ENCODE data around the gene NDC1.
"Not testable (repeated sequence)": the region's sequence is repeated elsewhere in the genome, so short reads cannot be mapped to it uniquely, and the experiment has no call there.

The NDC1 gene

DNA sequence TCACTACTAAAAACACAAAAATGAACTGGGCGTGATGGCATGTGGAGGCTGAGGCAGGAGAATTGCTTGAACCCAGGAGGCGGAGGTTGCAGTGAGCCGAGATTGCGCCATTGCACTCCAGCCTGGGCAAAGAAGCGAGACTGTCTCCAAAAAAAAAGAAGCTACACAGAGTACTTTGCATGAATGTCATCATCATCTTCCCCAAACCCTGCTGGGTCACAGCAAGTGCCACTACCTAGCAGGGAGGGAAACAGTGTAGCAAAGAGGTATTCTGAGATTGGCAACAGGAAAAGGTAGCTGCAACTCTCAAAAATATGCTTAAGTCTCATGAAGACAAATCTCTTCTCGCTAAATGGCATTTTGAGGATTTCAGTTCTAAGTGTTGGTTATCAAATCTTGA, 12.8 kb downstream of the NDC1 start:
- DNase-seq: no peak

DNA sequence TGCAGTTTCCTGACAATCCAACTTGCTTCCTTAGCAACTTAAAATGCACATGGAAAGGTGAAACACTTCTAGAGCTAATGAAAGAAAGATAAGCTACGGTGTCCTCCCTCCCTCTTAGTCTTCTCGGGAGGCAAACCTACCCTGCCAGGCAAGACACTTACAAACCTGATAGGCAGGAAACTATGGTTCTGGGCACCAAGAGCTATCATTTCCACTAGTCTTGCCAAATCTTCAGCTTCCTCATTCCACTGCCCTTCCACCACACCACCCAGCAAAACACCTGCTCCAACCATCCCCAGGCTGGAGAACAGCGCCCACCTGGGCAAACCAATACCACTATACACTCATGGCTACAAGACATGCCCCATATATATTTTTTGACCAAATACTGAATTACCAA, 15.2 kb downstream of the NDC1 start:
- DNase-seq: no peak

- DNase-seq: no peak
Observed at GRCh38 chr1:53821380-53821779, 16.7 kb downstream of the NDC1 start.

DNA sequence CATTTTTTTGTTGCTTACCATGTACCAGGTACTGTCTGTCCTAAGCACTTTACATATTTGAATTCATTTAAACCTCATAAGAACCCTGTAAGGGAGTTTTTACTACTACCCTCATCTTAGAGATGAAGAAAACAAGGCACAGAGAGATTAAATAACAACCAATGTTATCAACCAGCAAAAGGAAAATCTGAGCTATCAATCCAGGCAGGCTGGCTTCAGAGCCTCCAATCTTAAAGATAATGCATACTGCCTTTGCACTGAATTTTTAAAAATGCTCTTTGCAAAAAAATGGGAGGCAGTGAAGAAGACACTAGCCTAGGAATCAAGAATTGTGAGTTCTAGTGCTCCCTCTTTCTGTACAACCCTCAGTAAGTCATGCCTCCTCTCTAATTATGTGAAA, 18.7 kb downstream of the NDC1 start:
- DNase-seq: no peak

DNA sequence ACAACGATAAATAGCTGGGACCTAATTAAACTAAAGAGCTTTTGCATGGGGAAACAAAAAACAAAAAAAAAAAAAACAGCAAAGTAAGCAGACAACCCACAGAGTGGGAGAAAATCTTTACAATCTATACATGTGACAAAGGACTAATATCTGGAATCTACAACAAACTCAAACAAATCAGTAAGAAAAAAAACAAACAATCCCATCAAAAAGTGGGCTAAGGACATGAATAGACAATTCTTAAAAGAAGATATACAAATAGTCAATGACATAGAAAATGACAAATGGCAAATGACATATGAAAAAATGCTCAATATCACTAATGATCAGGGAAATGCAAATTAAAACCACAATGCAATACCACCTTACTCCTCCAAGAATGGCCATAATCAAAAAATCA, 21.5 kb downstream of the NDC1 start:
- DNase-seq: not testable (repeated sequence)

GRCh38 chr1:53815484-53815883, 22.6 kb downstream of the NDC1 start:
- not testable (repeated sequence) for DNase-seq

GRCh38 chr1:53811414-53811851, 26.7 kb downstream of the NDC1 start:
- no peak for DNase-seq

GRCh38 chr1:53810497-53810896, 27.6 kb downstream of the NDC1 start:
- DNase-seq: no peak

GRCh38 chr1:53810007-53810406, 28.1 kb downstream of the NDC1 start:
- no peak for DNase-seq

DNA sequence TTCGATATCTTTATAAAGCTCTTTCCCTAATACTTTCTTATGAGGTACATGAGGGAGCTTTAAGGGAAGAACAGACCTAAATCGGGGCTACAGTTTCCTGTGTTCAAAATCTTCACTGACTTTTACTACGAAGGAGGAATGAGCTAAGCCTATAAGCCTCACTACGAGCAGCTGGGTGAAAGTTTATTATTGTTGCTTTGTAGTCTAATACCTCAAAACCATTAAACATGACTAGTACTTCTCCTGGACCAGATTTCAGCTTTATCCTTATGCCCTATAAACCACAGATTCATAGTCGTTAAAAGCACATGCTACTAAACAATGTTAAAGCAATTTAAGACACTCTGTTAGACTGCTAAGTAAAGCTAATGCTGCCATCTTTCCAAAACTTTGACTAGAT, 30.2 kb downstream of the NDC1 start:
- no peak for DNase-seq

DNA sequence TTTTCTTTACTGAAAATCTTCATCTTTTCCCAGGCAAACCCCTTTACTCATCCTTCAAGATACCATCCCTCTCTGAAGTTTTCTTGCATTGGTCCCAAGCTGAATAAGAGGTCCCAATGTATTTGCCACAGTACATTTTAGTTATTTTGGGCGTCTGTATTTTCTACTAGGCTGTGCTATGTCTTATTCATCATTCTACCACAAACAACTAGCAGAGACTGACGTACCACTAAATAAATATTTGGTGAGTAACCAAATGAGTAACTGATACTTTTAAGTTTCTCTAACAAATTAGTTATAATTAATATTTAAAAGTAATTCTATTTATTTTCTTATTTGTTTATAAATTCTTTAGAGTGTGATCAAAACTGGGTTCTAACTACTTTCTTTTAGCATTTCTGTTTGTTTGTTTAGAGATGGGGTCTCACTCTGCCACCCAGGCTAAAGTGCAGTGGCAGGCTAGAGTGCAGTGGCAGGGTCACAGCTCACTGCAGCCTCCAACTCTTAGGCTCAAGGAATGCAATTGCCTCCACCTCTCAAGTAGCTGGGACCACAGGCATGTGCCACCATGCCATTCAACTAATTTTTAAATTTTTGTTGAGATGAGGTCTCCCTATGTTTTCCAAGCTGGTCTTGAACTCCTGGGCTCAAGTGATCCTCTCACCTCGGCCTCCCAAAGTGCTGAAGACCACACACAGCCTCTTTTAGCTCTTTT, 33.1 kb downstream of the NDC1 start:
- no peak for DNase-seq

DNA sequence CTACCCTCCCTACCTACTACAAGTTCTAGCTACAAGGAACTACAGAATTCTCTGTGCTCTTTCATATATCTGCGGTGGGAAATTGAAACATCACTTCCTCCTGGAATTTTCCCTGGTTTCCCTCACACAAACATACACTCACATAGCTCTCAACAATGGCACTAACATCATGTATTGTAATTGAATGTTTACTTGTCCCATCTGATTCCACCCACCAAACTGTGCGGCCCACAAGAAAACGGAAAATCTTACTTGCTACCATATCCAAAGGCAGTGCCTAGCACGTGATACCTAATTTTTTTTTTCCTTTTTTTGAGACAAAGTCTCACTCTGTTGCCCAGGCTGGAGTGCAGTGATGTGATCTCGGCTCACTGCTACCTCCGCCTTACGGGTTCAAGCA, 33.9 kb downstream of the NDC1 start:
- no peak for DNase-seq

DNA sequence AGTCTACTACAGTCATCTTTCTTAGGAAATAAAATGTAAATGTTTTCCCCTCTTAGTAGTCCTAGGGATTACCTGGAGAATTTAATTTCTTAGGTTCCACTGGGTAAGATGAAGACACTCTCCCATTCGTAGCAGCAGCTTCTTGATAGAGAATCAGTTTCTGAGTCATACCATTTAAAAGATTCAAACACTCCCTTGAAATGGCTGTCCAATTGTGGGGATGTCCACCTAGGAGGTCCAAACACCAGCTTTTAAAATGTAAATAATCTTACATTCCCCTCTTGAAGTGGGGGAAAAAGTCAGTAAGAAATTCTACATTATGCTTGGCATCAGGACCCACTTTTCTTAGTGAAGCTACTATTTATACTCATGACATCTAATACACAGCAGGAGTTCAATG, 37.5 kb downstream of the NDC1 start:
- DNase-seq: no peak

GRCh38 chr1:53799141-53799540, 39.0 kb downstream of the NDC1 start:
- no peak for DNase-seq

- no peak for DNase-seq
Observed at GRCh38 chr1:53792806-53793205, 45.3 kb downstream of the NDC1 start.

- no peak for DNase-seq
Observed at GRCh38 chr1:53787655-53788054, 50.4 kb downstream of the NDC1 start.

GRCh38 chr1:53783056-53783455, 55.0 kb downstream of the NDC1 start:
- no peak for DNase-seq

DNA sequence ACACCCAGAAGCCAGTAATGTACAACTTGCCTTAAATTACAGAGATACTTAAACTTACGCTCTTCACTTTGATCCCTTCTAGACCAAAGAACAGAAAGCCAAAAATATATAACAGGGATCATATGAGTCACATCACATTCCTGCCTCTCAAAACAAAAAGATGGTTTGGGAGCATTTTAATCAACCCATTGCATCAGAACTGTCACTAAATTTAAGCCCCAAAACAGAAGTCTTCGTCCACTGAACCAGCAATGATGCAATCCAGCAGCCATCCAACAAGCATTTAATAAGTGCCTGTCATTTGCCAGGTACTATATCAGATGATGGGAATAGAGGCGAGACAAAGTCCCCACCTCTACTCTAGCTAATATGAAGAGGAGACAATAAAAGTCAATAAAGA, 56.4 kb downstream of the NDC1 start:
- no peak for DNase-seq

DNA sequence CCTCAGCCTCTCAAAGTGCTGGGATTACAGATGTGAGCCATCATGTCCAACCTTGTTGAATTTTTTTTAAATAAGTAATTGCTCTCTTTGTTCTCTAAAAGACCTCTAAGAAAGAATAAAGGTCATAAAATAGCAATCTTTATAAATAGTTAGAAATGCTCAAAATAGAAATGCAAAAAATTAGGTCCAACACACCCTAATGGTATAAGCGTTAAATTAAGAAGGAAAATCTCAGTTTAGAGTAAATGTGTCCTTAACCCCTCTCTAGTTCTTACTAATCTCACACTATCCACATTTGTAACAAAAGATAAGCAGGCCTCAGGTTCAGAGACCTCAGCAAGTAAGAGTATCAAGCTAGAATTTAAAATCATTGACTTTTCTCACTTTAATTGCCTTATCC, 60.8 kb downstream of the NDC1 start:
- no peak for DNase-seq

DNA sequence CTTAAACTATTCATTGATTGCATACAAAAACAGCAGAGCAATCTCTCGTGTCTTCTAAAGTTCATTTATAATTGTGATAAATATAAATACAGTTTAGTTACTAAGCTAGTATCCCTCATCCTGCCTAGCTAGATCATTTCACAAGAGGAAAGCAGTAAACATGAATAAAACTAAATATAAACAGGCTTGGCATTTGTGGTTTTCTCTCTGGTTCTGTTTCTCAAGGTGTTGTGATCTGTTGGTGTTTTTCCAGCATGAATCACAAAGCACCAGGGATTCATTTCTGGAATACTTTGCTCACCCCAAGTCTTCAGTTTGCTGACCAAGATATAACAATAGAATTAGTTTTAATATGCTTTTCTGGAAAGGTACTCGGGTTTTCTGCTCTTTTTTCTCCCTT, 66.4 kb downstream of the NDC1 start:
- DNase-seq: no peak

- no peak for DNase-seq
Observed at GRCh38 chr1:53769780-53770179, 68.3 kb downstream of the NDC1 start.

DNA sequence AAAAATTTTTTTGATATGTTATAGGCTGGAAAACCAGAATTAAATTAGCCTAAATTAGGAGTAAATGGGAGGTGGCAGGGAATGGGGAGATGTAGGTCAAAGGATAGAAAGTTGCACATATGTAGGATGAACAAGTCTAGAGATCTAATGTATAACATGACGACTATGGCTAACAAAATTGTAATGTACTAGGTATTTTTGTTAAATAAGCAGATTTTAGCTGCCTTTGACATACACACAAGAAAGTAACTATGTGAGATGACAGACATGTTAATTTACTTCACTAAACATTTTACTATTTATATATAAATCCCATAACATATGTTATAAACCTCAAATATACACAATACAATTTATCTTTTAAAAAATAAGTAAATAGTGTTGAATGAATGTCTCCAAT, 68.9 kb downstream of the NDC1 start:
- DNase-seq: no peak

GRCh38 chr1:53766831-53767405, 71.2 kb downstream of the NDC1 start:
- no peak for DNase-seq

DNA sequence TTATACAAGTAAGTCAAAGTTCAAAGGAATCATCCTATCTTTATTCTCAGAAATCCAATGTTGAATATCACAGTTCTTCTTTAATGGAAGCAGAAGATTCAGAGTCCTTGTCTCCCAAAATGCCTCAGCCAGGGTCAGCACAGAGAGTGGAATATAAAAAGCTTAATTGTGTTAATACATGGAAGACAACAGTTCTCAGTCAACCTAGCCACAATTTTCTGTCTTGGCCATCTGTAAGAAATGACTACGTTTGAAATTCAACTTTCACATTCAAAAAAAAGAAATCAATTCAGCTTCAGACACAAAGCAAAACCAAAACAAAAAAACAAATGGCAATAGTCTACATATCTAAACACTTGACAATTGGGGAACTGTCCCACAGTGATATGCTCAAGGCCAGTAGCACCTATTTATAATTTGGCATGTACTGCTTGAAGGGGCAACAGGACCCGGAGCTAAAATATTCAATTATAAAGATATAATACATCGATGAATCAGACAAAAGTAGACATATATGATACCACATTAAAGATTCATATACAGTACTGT, 71.8 kb downstream of the NDC1 start:
- no peak for DNase-seq

DNA sequence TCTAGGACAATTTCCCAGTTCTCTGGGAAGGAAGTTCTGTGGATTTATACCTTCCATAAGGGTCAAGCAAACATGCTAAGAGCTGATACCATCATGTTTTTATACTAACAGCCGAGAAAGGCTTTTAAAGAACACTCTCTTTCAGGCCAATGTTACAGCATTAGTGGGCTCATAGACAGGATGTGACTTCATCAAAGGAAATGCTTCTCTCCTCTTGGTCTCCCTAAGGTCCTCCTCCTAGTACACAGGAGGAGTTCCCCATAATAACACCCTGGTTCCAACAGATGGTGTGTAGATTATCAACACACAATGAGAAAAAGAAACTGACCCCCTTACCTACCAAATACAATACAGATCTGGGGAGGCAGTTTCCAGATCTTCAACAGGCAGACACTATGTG, 72.4 kb downstream of the NDC1 start:
- DNase-seq: no peak

All from right hindlimb (tissue), 1 donor.